COLO829 (cell line): ENCODE measurements around the gene CCIN.
"Not testable (repeated sequence)": the region's sequence is repeated elsewhere in the genome, so short reads cannot be mapped to it uniquely, and the experiment has no call there.

ENCODE experiments used
- DNase-seq: peaks from one replicate; pipeline ENCODE4 v3.0.0; 2012; ENCODE audit warnings: low spot score

The CCIN gene

DNA sequence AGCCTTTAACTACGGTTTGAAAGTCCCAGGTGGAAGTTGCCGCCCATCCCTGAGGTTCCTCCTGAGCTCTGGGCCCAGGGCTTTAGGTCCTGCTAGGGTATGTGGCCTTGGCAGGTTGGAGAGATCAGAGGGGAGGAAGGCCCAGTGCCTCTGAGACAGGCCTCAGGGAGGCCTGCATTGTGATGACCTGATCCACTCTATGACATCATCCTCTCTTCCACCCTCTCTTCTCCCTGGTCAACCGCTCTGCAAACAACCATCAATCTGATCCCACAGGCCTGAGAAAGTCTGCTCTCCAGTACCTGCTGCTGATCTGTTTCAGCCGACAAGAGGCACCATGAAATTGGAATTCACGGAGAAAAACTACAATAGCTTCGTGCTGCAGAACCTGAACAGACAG lies at the start of gene CCIN:
Gene CCIN, plus strand, starts transcription at position 223 of the 400 bp plus-strand sequence. Its CDS starts 115 bp downstream, at position 338.
- DNase-seq: no peak

DNA sequence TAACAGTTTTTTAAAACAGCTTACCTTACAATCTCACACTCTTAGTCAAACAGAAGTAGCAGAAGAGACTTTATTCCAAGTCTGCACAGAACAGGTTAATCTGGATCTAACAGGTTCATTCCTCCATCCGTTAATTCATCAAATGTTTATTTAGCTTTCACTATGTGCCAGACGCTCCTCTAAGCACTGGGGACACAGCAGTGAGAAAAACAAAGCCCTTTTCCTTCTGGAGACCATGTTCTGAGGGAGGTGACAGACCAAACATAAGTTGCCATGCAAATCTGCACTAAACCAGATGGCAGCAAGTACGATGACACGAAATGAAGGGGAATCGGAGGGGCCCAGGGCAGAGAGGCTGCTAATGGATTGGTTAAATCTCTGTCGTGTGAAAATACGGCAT lies 49.7 kb upstream of the CCIN start:
- no peak for DNase-seq

DNA sequence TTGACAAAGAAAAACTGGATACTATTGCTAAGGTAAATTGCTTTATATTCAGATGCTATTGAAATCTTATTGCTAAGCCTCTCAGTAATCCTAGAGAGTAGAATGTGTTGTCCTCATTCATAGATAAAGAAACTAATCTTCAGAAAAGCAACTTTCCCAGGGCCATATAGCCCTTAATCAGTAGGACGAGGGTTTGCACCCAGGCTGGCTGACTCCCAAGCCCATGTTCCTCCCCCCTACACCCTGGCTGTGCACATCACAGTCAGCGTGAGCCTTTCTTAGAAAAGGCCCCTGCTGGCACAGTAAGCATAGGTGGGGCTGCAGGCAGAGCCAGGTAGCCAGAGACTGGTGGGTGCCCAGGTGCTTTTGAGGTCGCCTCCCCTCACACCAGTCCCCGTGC lies 48.5 kb upstream of the CCIN start:
- no peak for DNase-seq

DNA sequence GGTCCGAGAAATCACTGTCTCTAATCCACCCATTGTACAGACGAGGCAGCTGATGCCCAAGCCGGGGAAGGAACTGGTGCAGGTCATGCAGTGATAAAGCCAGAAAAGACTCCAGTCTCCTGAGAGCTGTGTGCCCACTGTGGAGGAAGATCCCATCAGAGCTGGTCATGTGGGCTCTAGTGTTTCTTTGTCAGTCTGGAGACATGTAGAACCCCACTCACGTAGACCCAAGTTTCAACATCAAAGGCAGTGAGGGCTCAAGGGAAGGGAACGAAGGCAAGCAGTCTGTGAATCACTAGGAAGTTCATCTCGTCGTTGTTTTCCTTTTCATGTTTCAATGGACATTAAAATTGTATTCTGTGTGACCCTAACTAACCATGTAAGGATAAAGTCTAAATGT lies 47.2 kb upstream of the CCIN start:
- DNase-seq: no peak

DNA sequence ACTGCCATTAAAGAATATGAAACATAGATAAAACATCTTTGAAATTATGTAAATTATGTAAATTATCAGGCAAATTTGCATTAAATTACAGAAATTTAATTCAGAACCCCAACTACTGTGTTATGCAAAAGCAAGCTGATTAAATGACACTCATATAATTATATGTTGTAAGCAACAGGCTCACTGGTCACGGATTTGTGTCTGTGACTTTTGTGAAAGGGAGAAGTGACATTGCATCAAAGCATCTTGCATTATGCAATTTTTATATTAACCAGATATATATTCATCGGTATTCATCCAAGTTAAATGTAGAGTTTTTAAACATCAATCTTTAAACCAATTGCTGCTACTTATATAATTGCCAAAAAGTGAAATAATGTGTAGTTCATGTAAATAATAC lies 45.7 kb upstream of the CCIN start:
- no peak for DNase-seq

DNA sequence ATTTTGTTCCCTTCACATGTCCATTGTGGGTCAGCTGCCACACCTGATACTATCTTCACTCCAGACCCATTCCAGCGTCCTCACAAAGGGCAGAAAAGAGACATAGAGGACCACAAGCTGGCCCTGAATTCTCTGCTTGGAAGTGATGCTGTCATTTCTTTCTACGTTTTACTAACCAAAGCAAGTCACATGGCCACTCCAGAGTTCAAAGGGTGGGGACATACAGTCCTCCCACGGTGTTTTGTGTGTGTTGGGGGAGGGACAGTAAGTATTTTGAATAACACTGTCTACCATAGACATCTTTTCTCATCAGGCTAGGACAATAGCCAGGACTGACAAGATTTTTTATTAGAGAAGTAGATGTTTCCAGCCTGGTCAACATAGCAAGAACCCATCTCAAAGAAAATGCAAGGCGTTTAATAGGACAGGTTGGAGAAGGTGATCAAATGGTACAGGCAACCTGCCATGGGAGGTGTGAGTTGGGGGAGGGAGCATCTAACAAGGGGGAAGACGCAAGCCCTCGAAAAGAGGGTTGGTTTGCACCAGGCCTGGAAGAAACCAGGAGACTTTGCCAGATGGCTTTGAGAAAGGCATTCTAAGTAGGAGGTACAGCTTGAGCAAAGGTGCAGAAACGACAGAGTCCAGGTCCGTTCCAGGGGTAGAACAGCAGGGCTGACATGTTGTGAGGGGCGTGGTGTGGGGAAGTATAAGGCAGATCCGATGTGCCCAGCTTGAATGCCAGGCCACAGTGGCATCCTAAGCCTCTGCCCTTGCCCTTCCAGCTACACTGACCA lies 43.9 kb upstream of the CCIN start:
- DNase-seq: no peak

DNA sequence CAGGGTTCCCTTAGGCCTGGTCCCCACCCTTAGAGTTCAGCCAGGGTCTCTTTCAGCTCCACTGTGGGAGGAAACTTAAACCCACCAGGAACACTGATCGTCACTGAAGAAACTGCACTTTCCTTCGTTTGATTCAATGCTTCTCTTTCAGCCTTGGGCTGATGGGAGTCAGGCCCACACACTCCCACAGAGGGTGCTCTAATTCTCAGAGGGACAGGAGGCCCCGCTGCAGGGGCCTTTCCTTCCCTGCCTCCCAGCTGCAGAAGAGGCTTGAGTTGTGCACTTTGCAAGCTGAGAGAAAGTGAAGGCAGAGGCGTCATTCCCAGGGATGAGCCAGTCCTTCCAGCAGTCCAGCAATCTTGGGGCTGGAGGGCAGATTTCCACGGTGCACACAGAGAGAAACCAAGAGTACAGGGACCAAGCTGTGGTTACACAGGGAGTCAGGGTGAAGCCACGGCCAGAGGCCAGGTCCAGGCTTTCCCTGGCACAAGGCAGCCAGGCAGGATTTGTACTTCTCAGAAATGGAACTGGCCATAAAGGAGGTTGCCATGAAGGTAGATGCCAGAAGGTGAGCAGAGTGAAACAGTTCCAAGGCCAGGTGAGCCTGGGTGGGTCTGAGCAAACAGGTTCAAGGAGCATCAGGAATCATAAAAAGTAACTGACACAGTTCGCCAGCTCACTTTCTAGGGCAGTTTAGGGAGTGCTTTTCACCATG lies 43.0 kb upstream of the CCIN start:
- DNase-seq: no peak

DNA sequence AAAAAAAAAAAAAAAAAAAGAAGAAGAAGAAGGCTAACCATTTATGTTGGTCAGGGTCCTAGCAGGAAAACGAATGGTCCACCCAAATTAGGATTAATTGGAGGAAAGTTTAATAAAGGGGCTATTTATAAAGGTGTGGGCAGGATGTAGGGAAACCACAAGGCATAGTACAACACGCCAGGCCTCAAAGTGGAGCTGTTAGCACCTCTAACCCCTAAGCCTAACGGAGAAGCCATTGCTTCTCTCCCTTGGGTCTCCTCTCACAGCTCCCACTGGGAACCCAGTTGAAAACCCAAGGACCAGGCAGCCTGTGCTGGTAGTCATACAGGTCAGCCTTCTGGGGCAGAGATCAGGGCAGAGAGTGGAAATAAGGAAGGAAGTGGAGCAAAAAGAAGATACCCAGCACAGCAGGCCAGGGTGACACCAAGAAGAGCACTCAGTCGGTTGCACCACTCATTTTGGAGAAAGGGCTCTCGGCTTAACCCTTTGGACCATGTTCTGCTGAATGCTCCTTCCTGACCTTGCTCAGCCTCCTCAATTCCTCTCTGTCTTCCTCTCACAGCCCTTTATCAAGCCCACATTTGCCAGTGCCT lies 41.4 kb upstream of the CCIN start:
- no peak for DNase-seq

DNA sequence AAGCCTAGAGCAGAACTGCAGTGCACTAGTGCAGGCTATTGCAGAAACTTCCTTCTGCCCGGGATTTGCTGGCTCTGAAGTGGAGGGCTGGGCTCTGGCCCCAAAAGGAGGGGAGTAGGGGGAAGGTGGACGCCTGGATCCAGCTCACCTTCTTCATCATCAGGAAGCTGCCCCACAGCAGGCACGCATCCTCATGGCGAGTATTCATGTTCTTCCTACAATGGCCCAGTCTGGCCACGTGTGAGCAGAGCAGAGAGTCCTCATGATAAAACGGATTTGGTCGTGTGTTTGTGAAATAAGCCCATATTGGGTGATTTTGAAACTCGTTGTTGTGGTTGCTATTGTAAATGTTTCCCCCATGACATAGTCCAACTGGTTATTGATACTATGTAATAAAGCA lies 40.8 kb upstream of the CCIN start:
- no peak for DNase-seq

DNA sequence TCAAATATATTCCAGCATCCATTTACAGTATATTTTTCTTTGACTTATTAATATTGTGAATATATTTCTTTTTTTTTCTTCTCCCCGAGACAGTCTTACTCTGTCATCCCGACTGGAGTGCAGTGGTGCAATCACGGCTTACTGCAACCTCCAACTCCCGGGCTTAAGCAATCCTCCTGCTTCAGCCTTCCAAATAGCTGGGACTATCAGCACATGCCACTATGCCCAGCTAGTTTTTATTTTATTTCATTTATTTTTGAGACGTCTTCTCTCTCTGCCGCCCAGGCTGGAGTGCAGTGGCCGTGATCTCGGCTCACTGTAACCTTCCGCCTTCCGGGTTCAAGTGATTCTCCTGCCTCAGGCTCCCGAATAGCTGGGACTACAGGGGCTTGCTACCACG lies 40.0 kb upstream of the CCIN start:
- DNase-seq: no peak

DNA sequence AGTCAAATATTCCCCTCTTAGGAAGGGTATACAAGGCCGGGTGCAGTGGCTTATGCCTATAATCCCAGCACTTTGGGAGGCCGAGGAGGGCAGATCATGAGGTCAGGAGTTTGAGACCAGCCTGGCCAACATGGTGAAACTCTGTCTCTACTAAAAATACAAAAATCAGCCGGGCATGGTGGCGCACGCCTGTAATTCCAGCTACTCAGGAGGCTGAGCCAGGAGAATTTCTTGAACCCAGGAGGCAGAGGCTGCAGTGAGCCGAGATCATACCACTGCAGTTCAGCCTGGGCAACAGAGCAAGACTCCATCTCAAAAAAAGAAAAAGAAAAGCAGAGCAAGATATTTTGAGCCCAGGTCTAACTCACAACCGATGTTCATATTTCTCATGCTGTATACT lies 37.5 kb upstream of the CCIN start:
- not testable (repeated sequence) for DNase-seq

DNA sequence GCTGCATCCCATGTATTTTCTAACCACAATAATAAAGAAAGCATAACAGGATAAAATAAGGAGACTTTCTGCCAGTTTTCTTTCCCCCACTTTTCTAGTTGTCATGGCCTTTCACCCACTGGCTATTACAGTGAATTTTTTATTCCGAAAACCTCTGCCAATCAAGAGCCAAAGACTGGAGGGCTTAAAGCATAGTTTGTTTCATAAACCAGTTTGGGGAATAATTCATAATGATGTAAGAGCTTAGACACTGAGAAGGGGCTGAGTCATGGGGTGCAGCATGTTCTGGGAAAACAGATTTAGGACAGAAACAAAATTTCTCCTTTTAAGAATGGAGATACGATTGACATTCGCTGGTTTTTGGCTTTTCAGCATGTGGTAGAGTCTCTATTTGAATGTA lies 37.1 kb upstream of the CCIN start:
- no peak for DNase-seq

DNA sequence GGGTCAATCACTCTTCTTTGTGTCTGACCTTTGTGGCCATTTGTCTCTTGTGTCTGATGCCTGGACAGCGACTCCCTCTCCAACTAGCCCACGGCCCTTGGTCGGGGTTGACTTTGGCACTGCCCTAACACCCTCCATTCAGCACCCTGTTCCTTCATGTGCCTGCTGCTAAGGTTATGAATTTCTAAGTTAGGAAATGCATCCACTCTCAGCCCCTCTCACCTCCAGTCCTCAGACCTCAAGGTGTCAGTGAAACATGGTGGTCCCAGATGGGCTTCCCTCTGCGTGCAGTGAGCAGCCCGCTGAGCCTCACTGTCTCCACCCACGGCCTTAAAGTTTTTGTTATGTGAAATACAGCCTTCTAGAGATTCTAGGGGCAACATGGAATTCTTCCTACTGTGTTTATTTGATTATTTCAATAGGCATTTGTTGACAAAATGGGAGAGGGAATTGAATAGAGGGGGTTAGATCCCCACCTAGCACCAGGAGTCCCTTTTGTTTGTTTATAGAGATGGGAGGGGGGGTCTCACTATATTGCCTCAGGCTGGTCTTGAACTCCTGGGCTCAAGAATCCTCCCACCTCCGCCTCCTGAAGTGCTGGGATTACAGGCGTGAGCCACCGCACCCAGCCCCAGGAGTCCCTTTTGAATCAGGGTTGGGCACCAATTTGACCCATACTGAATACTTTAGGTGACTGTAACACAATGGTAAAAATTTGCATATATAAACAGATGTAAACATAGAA lies 34.3 kb upstream of the CCIN start:
- DNase-seq: no peak

DNA sequence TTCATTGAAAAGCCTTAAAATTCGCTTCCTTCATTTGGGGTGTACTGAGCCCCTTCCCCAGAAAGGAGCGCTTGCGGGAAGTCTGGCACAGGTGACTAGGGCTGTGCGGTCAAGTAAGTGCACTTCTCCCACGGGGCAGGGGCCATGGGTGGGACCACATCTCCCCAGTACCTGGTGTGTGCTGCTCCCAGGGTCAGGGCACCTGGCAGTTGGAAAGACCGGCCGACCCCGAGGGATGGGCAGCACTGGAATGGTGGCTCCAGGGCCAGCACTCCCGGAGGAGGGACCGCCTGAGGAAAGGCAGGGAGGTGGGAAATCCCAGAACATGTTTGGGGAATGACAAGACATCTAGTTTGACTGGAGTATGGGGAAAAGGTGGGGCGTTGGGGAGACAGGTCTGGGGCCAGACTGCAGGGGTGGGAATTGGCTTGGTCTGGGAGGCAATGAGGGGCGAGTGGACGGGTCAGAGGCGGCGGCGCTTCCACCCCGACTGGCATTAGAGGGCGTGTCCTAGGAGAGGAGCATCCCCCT lies 33.4 kb upstream of the CCIN start:
- DNase-seq: no peak

DNA sequence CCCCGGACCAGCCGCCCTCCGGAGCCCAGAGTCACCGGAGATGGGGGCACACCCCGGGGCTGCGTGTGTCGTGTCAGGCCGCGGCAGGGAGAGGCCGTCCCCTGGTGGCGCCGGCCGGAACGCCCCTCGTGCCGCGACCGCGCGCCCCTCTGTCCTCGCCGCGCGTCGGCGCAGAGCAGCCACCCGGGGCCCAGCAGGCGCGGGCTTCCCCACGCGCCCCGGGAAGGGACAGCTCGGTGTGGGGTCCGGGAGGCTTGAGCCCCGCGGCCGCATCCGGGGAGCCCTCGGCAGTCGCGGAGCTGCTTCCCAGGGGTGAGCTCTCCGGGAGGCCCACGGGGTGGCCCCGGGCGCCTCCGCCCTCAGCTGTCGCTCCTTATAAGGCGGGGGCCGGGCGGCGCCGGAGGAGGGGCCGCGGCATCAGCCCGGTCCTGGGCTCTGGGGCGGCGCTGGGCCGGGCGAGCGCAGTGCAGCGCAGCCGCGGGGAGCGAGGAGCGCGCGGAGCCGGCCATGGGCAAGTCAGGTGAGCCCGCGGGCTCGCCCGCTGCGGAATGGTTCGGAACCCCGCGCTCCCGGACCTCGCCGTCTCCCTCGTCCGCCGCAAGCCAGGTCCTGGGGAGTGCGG lies 32.8 kb upstream of the CCIN start, which contains the start of gene GLIPR2:
Gene GLIPR2, plus strand, starts transcription at position 462 of the 622 bp plus-strand sequence. Its CDS starts 46 bp downstream, at position 508.
- DNase-seq: peak; percentile 54

DNA sequence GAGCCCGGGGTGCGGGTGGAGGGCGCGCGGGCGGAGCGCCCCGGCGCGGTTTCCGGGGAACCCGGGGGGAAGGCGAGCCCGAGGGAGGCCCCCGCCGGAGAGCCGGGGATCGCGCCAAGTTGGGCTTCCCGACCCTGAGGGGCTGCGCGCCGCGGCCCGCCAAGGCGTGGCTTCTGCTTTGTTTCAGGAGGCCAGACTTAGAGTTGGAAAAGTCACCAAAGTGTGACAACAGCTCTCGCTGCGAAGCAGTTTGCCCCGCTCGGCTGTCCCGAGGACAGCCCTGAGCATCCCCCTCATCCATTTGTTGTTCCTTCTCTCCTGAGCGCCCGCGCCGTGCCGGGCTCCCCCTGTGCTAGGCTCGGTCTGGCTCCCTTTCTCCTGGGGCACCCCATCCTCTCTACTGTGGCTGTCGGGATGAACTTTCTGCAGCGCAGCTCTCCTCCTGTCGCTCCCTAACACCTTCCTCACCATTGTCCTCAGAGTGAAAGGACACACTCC lies 32.2 kb upstream of the CCIN start:
- DNase-seq: no peak

DNA sequence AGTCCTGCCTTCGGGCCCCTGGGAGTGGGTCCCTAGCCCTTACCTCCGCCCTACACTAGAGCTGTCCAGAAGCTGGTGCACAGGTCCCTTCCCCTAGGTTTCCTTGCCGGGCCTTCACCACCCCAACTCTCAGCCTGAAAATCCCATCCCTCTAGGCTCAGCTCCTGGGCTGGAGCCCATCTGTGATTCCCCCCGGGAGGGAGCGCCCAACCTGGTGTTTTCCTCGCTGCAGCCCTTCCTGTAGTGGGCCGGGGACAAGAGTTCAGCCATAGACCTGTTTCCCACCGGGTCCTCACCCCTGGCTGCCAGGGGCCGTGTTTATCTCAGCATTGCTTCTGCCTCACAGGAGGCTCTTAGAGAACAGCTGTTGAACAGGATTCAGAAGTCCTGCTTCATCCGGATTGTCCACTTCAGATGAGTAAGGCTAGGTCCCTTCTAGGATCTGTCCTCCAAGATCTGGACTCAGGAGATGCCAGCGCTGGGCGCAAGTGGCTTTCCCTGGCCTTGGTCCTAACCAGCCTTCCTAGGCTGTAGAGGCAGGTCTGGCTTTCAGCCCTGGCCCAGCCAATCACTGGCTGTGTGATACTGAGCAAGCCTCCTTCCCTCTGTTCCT lies 31.7 kb upstream of the CCIN start:
- DNase-seq: no peak

DNA sequence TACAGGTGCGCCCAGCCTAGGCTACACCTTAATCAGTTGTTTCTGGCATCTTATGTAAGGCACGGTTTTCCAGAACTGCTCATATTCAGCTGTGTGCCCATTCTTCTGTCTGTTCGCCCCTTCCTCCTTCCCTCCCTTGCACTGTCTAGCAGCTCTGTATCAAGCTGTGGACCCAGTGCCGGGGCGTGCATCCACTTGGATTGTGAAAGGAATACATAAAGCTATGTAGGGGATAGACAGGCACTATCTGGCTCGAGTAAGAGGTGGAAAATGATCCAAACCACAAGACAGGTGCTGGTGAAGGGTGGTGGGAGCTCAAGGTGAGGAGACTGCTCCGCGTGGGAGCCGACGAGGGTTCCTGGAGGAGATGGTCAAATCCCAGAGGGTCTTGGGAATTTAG lies 30.7 kb upstream of the CCIN start:
- no peak for DNase-seq

DNA sequence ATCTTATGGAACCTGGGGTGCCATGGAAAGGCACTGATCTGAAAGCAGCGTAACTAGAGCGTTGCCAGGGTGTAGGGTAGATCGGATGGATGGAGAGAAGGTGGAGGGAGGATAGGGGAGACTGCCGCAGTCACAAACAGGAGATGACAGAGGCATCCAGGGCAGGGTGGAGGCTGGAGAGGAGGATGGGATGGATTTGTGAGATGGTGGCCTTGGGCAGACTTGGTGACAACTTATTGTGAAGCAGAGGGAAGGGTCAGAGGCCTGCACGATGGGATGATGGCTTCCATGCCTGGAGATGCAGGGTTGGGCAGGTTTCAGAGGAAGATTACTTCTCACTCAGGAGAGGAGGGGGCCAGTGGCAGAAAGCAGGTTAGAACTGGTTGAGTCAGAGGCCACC lies 30.3 kb upstream of the CCIN start:
- DNase-seq: no peak

DNA sequence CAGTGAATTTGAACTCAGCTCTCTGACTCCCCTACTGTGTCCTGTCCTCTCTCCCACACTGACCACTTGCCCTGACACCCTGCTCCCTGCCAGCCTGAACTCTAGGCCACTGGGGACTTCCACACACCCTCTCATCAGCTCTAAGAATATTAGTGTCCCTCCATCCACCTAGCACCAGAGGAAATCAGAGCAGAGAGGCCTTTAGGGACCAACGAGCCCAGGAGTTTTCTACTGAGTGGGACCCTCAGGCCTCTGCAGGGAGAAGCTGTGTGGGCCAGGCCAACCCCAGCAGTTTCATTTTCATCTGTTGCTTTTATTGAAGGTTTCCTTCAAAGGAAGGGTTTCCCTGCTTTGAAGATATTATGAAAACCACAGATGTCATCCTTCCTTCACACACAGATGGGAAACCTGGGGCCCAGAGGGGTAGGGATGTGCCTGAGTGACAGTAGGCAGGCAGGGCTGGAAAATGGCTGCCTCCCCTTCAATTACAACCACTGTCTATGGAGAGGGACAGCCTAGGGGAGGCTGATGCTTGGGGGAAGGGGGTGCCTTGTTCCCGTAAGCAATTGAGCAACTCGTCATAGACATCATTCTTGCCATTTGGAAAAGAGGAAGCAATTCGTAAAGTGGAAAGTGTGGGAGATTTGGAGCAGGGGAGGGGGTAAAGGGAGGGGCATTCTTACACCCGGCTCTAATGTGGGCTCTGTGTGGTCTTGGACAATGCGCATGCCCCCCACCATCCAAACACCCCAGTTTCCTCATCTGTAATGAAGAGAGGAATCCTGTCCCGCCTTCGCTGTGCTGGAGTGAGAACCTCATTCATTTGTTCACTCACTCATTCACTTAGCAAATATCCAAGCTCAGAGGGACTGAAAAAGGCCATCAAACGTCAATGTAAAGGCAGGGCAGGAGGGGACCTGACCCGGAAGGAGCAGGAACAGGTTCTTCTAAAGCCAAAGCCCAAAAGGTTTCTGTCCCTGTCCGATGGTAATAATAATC lies 28.8 kb upstream of the CCIN start:
- no peak for DNase-seq
